K562 treated with DMSO at 1 percent for 12 hours (cell line): ENCODE measurements around the gene RAB3C. TPM values are rescaled to one million over a fixed set of nuclear protein-coding genes. Genes with fewer than 3 reads are reported as not detected.

Experiments used
- total RNA-seq: library from RNA; unstranded; fragments of 300-600 nt; gene quantifications from 2 replicates; pipeline ENCODE4 v1.2.3, GENCODE V29; 2022; ENCODE audit not compliant: insufficient read depth

The RAB3C gene, protein sequence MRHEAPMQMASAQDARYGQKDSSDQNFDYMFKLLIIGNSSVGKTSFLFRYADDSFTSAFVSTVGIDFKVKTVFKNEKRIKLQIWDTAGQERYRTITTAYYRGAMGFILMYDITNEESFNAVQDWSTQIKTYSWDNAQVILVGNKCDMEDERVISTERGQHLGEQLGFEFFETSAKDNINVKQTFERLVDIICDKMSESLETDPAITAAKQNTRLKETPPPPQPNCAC
- not detected in 2 replicates for total RNA-seq

DNA sequence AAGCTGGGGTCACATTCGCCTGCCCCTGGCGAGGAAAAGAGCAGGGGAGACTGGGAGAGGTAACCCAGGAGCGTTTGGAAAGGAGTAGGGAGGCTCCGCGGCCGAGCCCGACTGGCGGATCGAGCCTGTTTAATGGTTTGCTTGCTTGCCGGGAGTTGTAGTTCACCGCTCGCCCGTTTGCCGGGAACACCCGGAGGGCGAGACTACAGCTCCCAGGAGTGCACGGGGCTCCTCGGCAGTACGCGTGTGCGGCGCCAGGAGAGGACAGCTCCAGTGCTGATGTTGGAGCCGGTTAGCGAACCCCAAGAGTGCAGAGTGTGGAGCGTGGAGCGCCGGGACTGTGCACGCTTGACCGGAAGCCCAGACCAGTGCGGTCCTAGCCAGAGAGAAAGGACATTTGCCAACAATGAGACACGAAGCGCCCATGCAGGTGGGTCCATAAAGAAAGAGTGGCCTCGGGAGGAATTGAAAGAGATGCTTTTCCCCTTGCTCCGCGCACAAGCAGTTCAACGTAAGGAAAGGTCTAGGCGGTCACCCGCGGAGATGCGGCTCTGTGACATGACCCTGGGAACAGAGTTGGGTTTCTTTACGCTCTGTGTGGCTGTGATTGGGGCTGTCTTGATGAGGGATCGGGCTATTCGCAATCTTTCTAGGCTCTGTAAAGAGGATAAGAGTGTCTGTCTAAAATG, at the start of gene RAB3C:
RAB3C (plus strand) TSS at position 273 of the 689 bp plus-strand sequence; CDS start at position 407, 134 bp downstream.

Other genes with a start within 250 kb of the RAB3C start
- gene PLK2, start 123.0 kb upstream of the RAB3C start, total RNA-seq: not detected in 2 replicates
- not detected in 2 replicates for gene GAPT, start 91.6 kb upstream of the RAB3C start, total RNA-seq